HG03354 (cell line): Measurements from ENCODE around the gene ZNF862.

ENCODE experiments used
- ATAC-seq: cut with Tn5 transposase; IDR thresholded peaks from one replicate; pipeline ENCODE4 v1.9.1; 2021; ENCODE audit warnings: mild to moderate bottlenecking; ENCODE audit not compliant: unreplicated experiment, poor library complexity, severe bottlenecking

Gene ZNF862

GRCh38 chr7:149808311-149808710, 29.9 kb upstream of the ZNF862 start:
- no peak for ATAC-seq

- ATAC-seq = no peak
Observed at GRCh38 chr7:149809215-149809614, 29.0 kb upstream of the ZNF862 start.

- ATAC-seq = no peak
Observed at GRCh38 chr7:149811221-149811620, 27.0 kb upstream of the ZNF862 start.

GRCh38 chr7:149811831-149812490, 26.2 kb upstream of the ZNF862 start:
- no peak for ATAC-seq

- ATAC-seq = no peak
Observed at GRCh38 chr7:149813254-149814035, 24.7 kb upstream of the ZNF862 start.

- ATAC-seq = no peak
Observed at GRCh38 chr7:149814494-149814893, 23.7 kb upstream of the ZNF862 start.

- no peak for ATAC-seq
Observed at GRCh38 chr7:149815121-149815520, 23.1 kb upstream of the ZNF862 start.

GRCh38 chr7:149815661-149816266, 22.4 kb upstream of the ZNF862 start:
- ATAC-seq = no peak

GRCh38 chr7:149816267-149816751, 21.9 kb upstream of the ZNF862 start:
- no peak for ATAC-seq

- ATAC-seq = no peak
Observed at GRCh38 chr7:149816794-149817193, 21.4 kb upstream of the ZNF862 start.

- ATAC-seq = no peak
Observed at GRCh38 chr7:149817301-149817771, 20.8 kb upstream of the ZNF862 start.

- no peak for ATAC-seq
Observed at GRCh38 chr7:149817836-149818535, 20.2 kb upstream of the ZNF862 start.

GRCh38 chr7:149818536-149818840, 19.7 kb upstream of the ZNF862 start:
- no peak for ATAC-seq

- ATAC-seq = no peak
Observed at GRCh38 chr7:149819141-149819960, 18.8 kb upstream of the ZNF862 start.

GRCh38 chr7:149819961-149820340, 18.2 kb upstream of the ZNF862 start:
- ATAC-seq = no peak

GRCh38 chr7:149820622-149821190, 17.5 kb upstream of the ZNF862 start:
- ATAC-seq = no peak

- ATAC-seq = no peak
Observed at GRCh38 chr7:149821191-149822148, 16.7 kb upstream of the ZNF862 start.

GRCh38 chr7:149822353-149822943, 15.7 kb upstream of the ZNF862 start:
- no peak for ATAC-seq
